Ovary (tissue), 3 donors: Measurements from ENCODE around the gene DENND5A.

ENCODE experiments used
- CTCF ChIP-seq, 3 donors: fragments of 450-650 bp in 2 of 3; fragments of 200-600 bp in 1 of 3; IDR thresholded peaks; one replicate each; pipeline versions ENCODE4 v1.5.1 to v1.8.0; 2016 to 2022; ENCODE audit warnings: antibody characterized with exemption in 3 of 3, mild to moderate bottlenecking in 1 of 3
- EP300 ChIP-seq: sonication (generic); formaldehyde crosslinking; IDR thresholded peaks from one replicate; pipeline ENCODE4 v1.6.1; 2017; ENCODE audit warnings: antibody characterized with exemption
- donor health status: DM: no; HTN: no; CAD: no.

GRCh38 chr11:9126636-9127035 is 138.5 kb downstream of the DENND5A start:
- TF ChIP-seq EP300 (no peak), CTCF (IDR thresholded peaks at IDR 0.05) (no peak)
